Retinal pigment epithelial cell (primary cell): ENCODE results near the gene NR1I2.

ENCODE experiments used
- DNase-seq: peaks from one replicate; pipeline ENCODE4 v3.0.0-alpha.2; 2010; ENCODE audit warnings: low read depth
- H3K4me3 ChIP-seq: 2 replicates; pipeline ENCODE4 v1.5.1; 2011; ENCODE audit warnings: mild to moderate bottlenecking, low read length, control low read depth, moderate library complexity
- CTCF ChIP-seq: conservative IDR thresholded peaks from 2 replicates; pipeline ENCODE4 v1.5.1; 2011; ENCODE audit warnings: low read depth, low read length, control low read depth, inconsistent platforms

The NR1I2 gene

DNA sequence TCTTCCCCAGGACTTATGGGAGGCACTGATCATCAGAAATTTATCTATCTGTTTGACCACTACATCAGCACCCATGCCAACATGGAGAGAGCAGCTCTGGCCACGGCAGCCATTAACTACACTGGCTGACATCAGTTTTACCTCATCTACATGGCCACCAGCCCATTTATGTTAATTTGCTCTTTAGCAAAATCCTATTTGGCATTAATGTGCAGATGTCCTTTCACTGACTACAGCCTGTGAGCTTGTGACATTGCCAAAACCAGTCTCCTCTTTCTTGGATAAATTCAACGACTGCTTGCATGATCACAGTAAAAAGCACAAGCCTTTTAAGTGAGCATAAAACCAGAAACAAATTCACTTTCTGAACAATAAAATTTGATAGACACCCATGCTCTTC is 47.5 kb downstream of the NR1I2 start:
- TF ChIP-seq CTCF, result no peak
- no peak for DNase-seq
- no peak overlapping the region for H3K4me3 ChIP-seq

- H3K4me3 ChIP-seq, result no peak overlapping the region
- TF ChIP-seq CTCF, result peak; percentile 33
- DNase-seq, result no peak
Observed at GRCh38 chr3:119831022-119831421, 49.1 kb downstream of the NR1I2 start.

GRCh38 chr3:119831941-119832371 is 50.1 kb downstream of the NR1I2 start:
- DNase-seq, result no peak
- TF ChIP-seq CTCF, result no peak
- no peak overlapping the region for H3K4me3 ChIP-seq

DNA sequence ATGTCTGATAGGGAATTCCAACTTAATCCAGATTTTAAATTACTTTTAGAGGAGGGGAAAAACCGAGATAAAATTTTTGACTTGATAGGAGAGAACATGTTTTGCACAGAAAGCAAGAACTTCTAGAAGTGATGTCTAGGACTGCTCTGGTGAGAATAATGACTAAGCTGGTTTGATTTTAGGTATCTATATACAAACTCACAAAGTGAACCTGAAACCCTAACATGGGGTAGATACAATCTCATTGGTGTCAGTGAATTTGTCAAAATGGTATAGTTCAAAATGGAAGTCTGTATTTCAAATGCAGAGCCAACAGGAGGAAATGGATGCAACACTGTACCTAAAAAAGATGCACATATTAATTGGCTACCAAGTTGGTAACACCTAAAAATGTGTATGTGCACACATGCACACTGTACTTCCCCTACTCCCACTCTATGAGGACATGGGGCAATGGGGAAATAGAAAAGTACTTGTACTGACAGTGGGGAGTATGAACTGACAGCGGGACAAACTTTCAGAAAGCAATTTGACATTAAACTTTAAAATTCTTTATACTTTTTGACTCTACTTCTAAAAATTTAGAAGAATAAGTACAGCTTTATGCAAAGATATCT is 53.0 kb downstream of the NR1I2 start:
- no peak for DNase-seq
- TF ChIP-seq CTCF, result no peak

GRCh38 chr3:119835556-119835955 is 53.7 kb downstream of the NR1I2 start:
- no peak for TF ChIP-seq CTCF
- no peak overlapping the region for H3K4me3 ChIP-seq
- DNase-seq, result no peak

More for the DNA sequence above, 53.0 kb downstream of the NR1I2 start:
- H3K4me3 ChIP-seq, result no peak overlapping the region

- no peak overlapping the region for H3K4me3 ChIP-seq
- no peak for TF ChIP-seq CTCF
- DNase-seq, result no peak
Observed at GRCh38 chr3:119841808-119842471, 60.0 kb downstream of the NR1I2 start.

DNA sequence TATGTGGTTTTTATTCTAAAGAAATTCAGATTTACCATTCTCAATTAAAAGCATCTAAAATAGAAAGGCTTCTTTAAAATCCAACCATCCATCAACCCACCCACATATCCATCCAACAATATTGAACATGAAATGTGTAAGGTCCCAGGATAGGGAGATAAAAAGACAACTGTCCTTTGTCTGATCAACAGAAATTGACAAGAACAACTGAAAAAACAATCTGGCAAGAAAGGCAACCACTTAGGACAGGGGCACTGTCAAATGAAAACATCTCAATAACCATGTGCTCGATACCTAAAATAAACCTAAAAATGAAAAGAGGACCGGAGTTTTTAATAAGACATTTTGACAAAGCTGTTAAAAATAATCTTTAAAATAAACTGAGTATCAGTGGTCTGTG is 67.2 kb downstream of the NR1I2 start:
- no peak for DNase-seq
- no peak for TF ChIP-seq CTCF
- H3K4me3 ChIP-seq, result no peak overlapping the region
